Measurements from ENCODE around the gene PTF1A. TPM values are rescaled to one million over a fixed set of nuclear protein-coding genes. Genes with fewer than 3 reads are reported as not detected.

PTF1A gene
- total RNA-seq, 1 donor from 2014 or later: not detected

GRCh38 chr10:23156447-23157150, 35.5 kb upstream of the PTF1A start:
- Mint-ChIP-seq H3K4me3 (ENCODE audit: unreplicated experiment) (no peak overlapping the region), H3K36me3 (ENCODE audit: low read depth, unreplicated experiment) (no peaks in the 10 kb centered on the region), H3K27ac (ENCODE audit: unreplicated experiment) (no peak overlapping the region), H3K9me3 (ENCODE audit: unreplicated experiment) (peaks cover 3% of the 10 kb centered on the region), H3K4me1 (ENCODE audit: low read depth, unreplicated experiment) (no peaks in the 10 kb centered on the region), H3K27me3 (ENCODE audit: low read depth, unreplicated experiment) (peaks cover 41% of the 10 kb centered on the region)
- H4K20me1 ChIP-seq (ENCODE audit: insufficient read depth, low read length): no peaks in the 10 kb centered on the region
- peaks cover 3% of the 10 kb centered on the region for H3K27me3 ChIP-seq (ENCODE audit: insufficient read depth, low read length)
- no peaks in the 10 kb centered on the region for H3K79me2 ChIP-seq (ENCODE audit: insufficient read depth, low read length)
- TF ChIP-seq EZH2 (IDR thresholded peaks at IDR 0.05; ENCODE audit: insufficient read depth, low read length): no peak
- TF ChIP-seq CTCF (IDR thresholded peaks at IDR 0.05; ENCODE audit: insufficient read depth, low read depth, low read length): no peak
- no peak for FAIRE-seq
- H3K9me3 ChIP-seq (ENCODE audit: insufficient read depth, low read depth, low read length): no peaks in the 10 kb centered on the region
- H3K36me3 ChIP-seq (ENCODE audit: insufficient read depth, low read length): no peaks in the 10 kb centered on the region
- H3K27ac ChIP-seq (ENCODE audit: low read depth, low read length): no peak overlapping the region
- H3K4me3 ChIP-seq (ENCODE audit: insufficient read depth, low read depth, low read length): no peak overlapping the region
- no peak overlapping the region for H2AFZ ChIP-seq (ENCODE audit: low read depth, low read length)
- H3K4me1 ChIP-seq (ENCODE audit: insufficient read depth, low read length): no peaks in the 10 kb centered on the region
- H3K4me2 ChIP-seq (ENCODE audit: low read length): no peak overlapping the region
- no peak overlapping the region for H3K9ac ChIP-seq (ENCODE audit: low read length)
- DNase-seq (ENCODE audit: low read depth): no peak

- Histone ChIP-seq H3K36me3 (ENCODE audit: insufficient read depth, low read length) (no peaks in the 10 kb centered on the region), H3K27ac (ENCODE audit: low read depth, low read length) (no peak overlapping the region), H3K9me3 (ENCODE audit: insufficient read depth, low read depth, low read length) (no peaks in the 10 kb centered on the region), H3K9ac (ENCODE audit: low read length) (no peak overlapping the region), H3K4me1 (ENCODE audit: insufficient read depth, low read length) (no peaks in the 10 kb centered on the region), H2AFZ (ENCODE audit: low read depth, low read length) (no peak overlapping the region), H3K4me2 (ENCODE audit: low read length) (no peak overlapping the region), H3K27me3 (ENCODE audit: insufficient read depth, low read length) (peaks cover 3% of the 10 kb centered on the region), H3K4me3 (ENCODE audit: insufficient read depth, low read depth, low read length) (no peak overlapping the region), H4K20me1 (ENCODE audit: insufficient read depth, low read length) (no peaks in the 10 kb centered on the region), H3K79me2 (ENCODE audit: insufficient read depth, low read length) (no peaks in the 10 kb centered on the region)
- H3K36me3 Mint-ChIP-seq (ENCODE audit: low read depth, unreplicated experiment): no peaks in the 10 kb centered on the region
- H3K4me3 Mint-ChIP-seq (ENCODE audit: unreplicated experiment): no peak overlapping the region
- H3K9me3 Mint-ChIP-seq (ENCODE audit: unreplicated experiment): peaks cover 3% of the 10 kb centered on the region
- no peaks in the 10 kb centered on the region for H3K4me1 Mint-ChIP-seq (ENCODE audit: low read depth, unreplicated experiment)
- no peak overlapping the region for H3K27ac Mint-ChIP-seq (ENCODE audit: unreplicated experiment)
- DNase-seq (ENCODE audit: low read depth) (no peak), FAIRE-seq (no peak)
- TF ChIP-seq EZH2 (IDR thresholded peaks at IDR 0.05; ENCODE audit: insufficient read depth, low read length): no peak
- no peak for TF ChIP-seq CTCF (IDR thresholded peaks at IDR 0.05; ENCODE audit: insufficient read depth, low read depth, low read length)
- H3K27me3 Mint-ChIP-seq (ENCODE audit: low read depth, unreplicated experiment): peaks cover 46% of the 10 kb centered on the region
Measured at GRCh38 chr10:23157239-23157681, 34.9 kb upstream of the PTF1A start.

GRCh38 chr10:23157691-23158369, 34.3 kb upstream of the PTF1A start:
- Histone ChIP-seq H2AFZ (ENCODE audit: low read depth, low read length) (no peak overlapping the region), H3K4me2 (ENCODE audit: low read length) (peak overlapping the region; percentile 75), H3K27me3 (ENCODE audit: insufficient read depth, low read length) (peaks cover 3% of the 10 kb centered on the region), H3K9me3 (ENCODE audit: insufficient read depth, low read depth, low read length) (no peaks in the 10 kb centered on the region), H4K20me1 (ENCODE audit: insufficient read depth, low read length) (no peaks in the 10 kb centered on the region), H3K4me1 (ENCODE audit: insufficient read depth, low read length) (no peaks in the 10 kb centered on the region), H3K27ac (ENCODE audit: low read depth, low read length) (no peak overlapping the region), H3K4me3 (ENCODE audit: insufficient read depth, low read depth, low read length) (no peak overlapping the region), H3K9ac (ENCODE audit: low read length) (no peak overlapping the region), H3K36me3 (ENCODE audit: insufficient read depth, low read length) (no peaks in the 10 kb centered on the region), H3K79me2 (ENCODE audit: insufficient read depth, low read length) (no peaks in the 10 kb centered on the region)
- FAIRE-seq: no peak
- Mint-ChIP-seq H3K4me3 (ENCODE audit: unreplicated experiment) (peak overlapping the region; percentile 29), H3K27me3 (ENCODE audit: low read depth, unreplicated experiment) (peaks cover 49% of the 10 kb centered on the region), H3K36me3 (ENCODE audit: low read depth, unreplicated experiment) (no peaks in the 10 kb centered on the region), H3K27ac (ENCODE audit: unreplicated experiment) (no peak overlapping the region), H3K4me1 (ENCODE audit: low read depth, unreplicated experiment) (no peaks in the 10 kb centered on the region), H3K9me3 (ENCODE audit: unreplicated experiment) (peaks cover 3% of the 10 kb centered on the region)
- TF ChIP-seq CTCF (IDR thresholded peaks at IDR 0.05; ENCODE audit: insufficient read depth, low read depth, low read length) (no peak), EZH2 (IDR thresholded peaks at IDR 0.05; ENCODE audit: insufficient read depth, low read length) (no peak)
- peak; percentile 33 for DNase-seq (ENCODE audit: low read depth)
